Mammary epithelial cell (primary cell): ENCODE data around the gene CPXM2.

Experiments
- EZH2 ChIP-seq: IDR thresholded peaks from 2 replicates; pipeline ENCODE4 v1.6.1; 2012; ENCODE audit warnings: low read length, inconsistent platforms, borderline replicate concordance
- TF ChIP-seq, protein P1 (sequence below), 2 donors: IDR thresholded peaks in 1 of 2; conservative IDR thresholded peaks in 1 of 2; 2 replicates each; pipeline ENCODE4 v1.5.1; 2011 to 2012; ENCODE audit warnings: inconsistent platforms in 2 of 2, low read length in 2 of 2, mild to moderate bottlenecking in 2 of 2, control low read depth in 1 of 2, low read depth in 1 of 2; ENCODE audit not compliant: insufficient read depth in 1 of 2; ENCODE audit errors: extremely low read depth in 1 of 2

DNA sequence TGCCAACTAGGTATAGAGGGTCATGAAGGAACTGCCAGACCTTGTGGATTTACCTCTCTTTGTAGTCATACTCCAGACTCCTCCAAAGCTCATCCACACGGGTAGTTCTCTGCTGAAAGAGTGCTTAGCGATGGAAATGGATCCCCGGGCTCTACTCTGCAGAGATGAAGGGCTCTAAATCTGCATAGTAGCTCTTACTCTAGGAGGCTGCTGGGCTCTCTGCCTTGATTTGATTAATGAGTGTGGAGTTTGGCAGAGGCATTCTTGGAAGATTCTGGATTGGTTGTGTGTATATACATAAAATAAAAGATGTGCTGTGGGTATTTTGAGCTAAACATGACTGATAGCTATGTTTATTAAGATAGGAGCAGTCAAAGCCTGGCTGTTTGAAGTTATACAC lies 21.3 kb upstream of the CPXM2 start:
- TF ChIP-seq, protein P1, sequence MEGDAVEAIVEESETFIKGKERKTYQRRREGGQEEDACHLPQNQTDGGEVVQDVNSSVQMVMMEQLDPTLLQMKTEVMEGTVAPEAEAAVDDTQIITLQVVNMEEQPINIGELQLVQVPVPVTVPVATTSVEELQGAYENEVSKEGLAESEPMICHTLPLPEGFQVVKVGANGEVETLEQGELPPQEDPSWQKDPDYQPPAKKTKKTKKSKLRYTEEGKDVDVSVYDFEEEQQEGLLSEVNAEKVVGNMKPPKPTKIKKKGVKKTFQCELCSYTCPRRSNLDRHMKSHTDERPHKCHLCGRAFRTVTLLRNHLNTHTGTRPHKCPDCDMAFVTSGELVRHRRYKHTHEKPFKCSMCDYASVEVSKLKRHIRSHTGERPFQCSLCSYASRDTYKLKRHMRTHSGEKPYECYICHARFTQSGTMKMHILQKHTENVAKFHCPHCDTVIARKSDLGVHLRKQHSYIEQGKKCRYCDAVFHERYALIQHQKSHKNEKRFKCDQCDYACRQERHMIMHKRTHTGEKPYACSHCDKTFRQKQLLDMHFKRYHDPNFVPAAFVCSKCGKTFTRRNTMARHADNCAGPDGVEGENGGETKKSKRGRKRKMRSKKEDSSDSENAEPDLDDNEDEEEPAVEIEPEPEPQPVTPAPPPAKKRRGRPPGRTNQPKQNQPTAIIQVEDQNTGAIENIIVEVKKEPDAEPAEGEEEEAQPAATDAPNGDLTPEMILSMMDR (conservative IDR thresholded peaks at IDR 0.05 in 1 of 2, IDR thresholded peaks at IDR 0.05 in 1 of 2; ENCODE audit: extremely low read depth in 1 of 2, insufficient read depth in 1 of 2, low read depth in 1 of 2, low read length in 2 of 2), result no peak
- TF ChIP-seq EZH2, result no peak
